ENCODE measurements around the gene ZC3H12D.

Gene ZC3H12D

DNA sequence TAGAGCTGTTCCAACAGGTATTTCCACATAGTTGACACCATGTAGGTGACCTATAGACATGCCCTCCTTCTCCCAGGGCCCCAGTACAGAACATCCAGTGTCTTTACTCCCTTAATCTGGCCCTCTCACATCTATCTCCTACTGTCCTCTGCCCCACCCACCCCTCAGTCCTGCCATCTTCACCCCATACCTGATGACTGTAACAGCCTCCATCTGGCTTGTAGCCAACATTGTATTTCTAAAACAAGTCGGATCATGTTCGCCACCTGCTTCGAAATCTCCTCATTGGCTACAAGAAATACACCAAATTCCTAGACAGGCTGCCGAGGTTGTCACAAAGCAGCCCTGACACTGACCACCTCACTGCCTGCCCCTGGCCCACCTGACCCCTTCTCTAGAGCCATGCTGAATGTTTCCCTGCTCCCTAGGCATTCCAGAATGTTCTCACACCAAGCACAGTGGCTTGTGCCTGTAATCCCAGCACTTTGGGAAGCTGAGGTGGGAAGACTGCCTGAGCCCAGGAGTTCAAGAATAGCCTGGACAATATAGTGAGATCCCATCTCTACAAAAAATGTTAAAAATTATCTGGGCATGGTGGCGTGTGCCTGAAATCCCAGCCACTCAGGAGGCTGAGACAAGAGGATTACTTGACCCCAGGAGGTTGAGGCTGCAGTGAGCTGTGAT is 6.0 kb downstream of the ZC3H12D start:
- CTCF ChIA-PET: interaction anchor here (1.2 to 1.9 kb wide), 4 partner anchors 10 to 450 kb away, joined by 3 to 7 read pairs (median 4); no protein-coding TSS in a partner anchor
- POLR2A ChIA-PET: no interaction called here
- TF ChIP-seq, protein P1, sequence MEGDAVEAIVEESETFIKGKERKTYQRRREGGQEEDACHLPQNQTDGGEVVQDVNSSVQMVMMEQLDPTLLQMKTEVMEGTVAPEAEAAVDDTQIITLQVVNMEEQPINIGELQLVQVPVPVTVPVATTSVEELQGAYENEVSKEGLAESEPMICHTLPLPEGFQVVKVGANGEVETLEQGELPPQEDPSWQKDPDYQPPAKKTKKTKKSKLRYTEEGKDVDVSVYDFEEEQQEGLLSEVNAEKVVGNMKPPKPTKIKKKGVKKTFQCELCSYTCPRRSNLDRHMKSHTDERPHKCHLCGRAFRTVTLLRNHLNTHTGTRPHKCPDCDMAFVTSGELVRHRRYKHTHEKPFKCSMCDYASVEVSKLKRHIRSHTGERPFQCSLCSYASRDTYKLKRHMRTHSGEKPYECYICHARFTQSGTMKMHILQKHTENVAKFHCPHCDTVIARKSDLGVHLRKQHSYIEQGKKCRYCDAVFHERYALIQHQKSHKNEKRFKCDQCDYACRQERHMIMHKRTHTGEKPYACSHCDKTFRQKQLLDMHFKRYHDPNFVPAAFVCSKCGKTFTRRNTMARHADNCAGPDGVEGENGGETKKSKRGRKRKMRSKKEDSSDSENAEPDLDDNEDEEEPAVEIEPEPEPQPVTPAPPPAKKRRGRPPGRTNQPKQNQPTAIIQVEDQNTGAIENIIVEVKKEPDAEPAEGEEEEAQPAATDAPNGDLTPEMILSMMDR (IDR thresholded peaks at IDR 0.05; ENCODE audit: control extremely low read depth, extremely low read depth, low read depth, missing control alignments): no peak
- no peak for DNase-seq (ENCODE audit: extremely low spot score)

DNA sequence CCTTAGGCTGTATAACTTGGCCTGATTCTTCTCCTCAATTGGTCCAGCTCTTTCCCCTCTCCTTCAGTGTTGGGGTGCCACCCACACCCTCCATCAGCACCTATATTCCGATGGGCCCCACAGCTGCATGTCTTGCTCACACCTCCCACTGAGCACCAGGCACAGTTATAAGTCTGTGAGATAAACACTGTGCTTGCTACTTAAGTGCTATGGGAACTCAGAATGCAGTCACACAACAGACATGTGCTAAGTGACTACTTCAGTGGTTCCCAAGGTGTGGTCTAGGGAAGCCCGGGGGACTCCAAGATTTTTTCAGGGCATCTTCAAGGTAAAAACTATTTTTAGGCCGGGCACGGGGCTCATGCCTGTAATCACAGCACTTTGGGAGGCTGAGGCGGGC is 7.3 kb downstream of the ZC3H12D start:
- CTCF ChIA-PET: interaction anchor here (0.7 to 1.2 kb wide), 3 partner anchors 9 to 220 kb away, joined by 3 to 4 read pairs (median 3); no protein-coding TSS in a partner anchor
- POLR2A ChIA-PET: no interaction called here
- no peak for DNase-seq (ENCODE audit: extremely low spot score)
- TF ChIP-seq, protein P1 (IDR thresholded peaks at IDR 0.05; ENCODE audit: control extremely low read depth, extremely low read depth, low read depth, missing control alignments): no peak

DNA sequence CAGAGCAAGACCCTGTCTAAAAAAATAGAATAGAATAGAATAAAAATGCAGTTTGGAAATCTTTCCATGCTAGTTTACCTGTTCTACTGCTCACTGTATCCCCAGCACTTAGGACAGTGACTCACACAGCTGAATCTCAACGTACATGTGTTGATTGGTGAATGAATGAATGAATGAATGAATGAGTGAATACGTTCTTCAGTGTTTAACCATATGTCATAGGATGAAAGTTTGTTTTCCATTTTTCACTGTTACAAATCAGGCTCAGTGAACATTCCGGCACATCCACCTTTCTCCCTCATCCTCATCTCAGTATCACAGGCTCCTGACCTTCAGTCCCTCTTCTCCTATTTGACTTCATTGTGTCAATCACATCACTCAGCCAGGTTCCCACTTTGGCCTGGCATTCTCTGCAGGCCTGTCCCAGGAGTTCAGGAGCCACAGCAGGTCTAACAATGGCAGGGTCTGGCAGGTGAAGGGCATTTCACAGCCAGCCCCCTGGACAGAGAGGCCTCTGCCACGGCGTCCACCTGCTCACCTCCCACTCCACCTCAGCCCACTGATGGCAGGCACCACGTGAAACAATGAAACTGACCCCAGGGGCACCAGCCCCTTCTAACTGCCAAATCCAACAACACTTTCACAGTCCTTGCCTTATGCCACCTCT is 7.9 kb downstream of the ZC3H12D start:
- ChIA-PET POLR2A (no interaction called here), CTCF (no interaction called here)
- TF ChIP-seq, protein P1 (IDR thresholded peaks at IDR 0.05; ENCODE audit: control extremely low read depth, extremely low read depth, low read depth, missing control alignments): no peak

DNA sequence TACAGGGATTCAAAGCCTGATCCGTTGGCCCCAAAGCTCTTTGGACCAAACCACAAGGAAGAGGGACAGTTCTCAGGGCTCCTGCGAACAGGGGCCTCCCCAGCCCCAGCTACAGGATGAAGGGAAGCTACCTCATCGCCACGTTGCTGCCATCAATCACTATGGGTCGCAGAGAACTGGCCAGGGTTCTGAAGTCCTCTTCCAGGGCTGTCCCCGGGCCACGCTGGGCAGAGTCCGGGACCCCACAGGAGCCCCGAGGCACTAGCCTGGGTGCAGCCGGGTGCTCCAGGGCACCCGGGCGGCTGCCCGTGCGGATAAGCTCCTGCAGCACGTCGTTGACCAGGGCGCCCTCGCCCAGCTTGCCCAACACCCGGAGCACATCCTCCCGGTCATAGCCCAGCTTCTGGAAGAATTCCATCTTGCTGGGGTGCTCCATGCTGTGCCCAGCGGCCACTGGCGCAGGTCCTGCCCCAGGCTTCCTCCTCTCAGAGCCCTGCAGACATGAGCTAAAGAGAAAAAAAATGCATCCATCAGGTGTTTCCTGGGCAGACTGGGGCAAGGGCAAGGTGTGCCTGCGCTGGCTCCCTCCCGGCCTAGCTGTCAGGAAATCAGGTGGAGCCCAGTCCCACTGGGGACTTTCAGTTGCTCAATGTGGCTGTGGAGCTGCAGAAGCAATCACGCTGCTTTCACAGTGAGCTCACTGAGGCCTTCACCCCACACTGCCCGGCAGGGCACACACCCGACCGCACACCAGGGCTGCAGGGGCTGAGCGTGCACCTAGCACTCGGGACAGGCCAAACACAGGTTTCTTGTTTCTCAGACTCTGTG is 10.5 kb downstream of the ZC3H12D start:
- POLR2A ChIA-PET: no interaction called here
- CTCF ChIA-PET: interaction anchor here (0.7 to 2.9 kb wide), 12 partner anchors 9 to 437 kb away, joined by 3 to 37 read pairs (median 3); partner anchors contain the start of gene ZC3H12D
- no peak for DNase-seq (ENCODE audit: extremely low spot score)
- TF ChIP-seq, protein P1 (IDR thresholded peaks at IDR 0.05; ENCODE audit: control extremely low read depth, extremely low read depth, low read depth, missing control alignments): no peak

More for the DNA sequence above, 7.9 kb downstream of the ZC3H12D start:
- no peak for DNase-seq (ENCODE audit: extremely low spot score)

DNA sequence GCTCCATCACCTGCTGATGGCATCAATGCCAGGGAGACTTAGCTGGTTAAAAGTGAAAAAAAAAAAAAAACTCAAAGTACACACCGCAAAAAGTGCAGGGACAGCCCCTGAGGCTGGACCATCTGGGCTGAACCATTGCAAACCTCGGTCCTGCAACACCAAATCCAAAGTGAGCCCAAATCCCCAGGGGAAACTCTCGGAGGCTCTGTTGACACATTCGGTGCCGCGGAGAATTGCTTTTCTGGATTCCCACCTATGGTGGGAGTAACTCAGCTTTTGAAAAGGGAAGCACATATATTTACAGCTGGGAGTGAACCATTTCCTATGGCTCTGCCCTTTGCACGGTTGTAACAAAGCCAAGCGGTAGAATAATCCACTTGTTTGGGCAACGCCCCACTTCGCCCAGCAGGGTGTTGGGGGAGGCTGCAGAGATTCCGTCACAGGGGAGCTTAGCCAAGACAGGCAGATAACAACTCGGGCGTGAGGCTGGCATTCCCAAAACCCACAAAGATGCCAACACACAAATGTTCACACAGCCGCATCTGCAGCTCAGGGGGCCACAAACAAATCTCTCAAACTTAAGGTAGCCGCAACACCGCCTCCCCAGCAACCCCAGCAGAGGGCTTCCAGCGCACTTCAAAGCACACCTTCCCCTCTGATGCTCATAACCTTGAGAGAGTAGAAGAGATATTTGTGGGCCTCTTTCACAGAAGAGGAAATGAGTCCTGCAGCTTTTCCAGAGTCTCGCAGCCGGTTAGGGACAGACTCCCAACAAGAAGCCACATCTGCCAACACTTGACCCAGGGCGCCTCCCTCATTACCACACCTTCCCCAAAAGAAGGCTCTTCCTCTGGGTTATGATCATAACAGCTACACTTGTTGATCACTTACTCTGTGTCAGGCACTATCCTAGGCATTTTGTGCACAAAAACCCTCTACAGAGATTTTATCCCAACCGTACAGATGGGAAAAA is 11.4 kb downstream of the ZC3H12D start:
- CTCF ChIA-PET: interaction anchor here (0.7 to 2.9 kb wide), 11 partner anchors 9 to 436 kb away, joined by 3 to 37 read pairs (median 4); partner anchors contain the start of gene ZC3H12D
- POLR2A ChIA-PET: interaction anchor here (0.6 to 0.8 kb wide), 2 partner anchors 11 to 714 kb away, joined by 4 to 5 read pairs; partner anchors contain the start of gene ZC3H12D
- no peak for DNase-seq (ENCODE audit: extremely low spot score)
- TF ChIP-seq, protein P1 (IDR thresholded peaks at IDR 0.05; ENCODE audit: control extremely low read depth, extremely low read depth, low read depth, missing control alignments): peak; percentile 20
